Erythroblast (primary cell): ENCODE results near the gene PDF.

ENCODE experiments used
- DNase-seq, 2 experiments: peaks; one replicate each; lab custom pipeline; 2025; lab: John Stamatoyannopoulos, UW
- GATA1 ChIP-seq: IDR thresholded peaks from 2 replicates; pipeline ENCODE4 v1.6.1; 2011; ENCODE audit warnings: low read depth, mild to moderate bottlenecking, control low read depth, low read length, moderate library complexity
- POLR2A ChIP-seq: IDR thresholded peaks from 2 replicates; pipeline ENCODE4 v1.6.1; 2011; ENCODE audit warnings: mild to moderate bottlenecking, low read length

PDF gene

GRCh38 chr16:69318177-69318910 is 12.0 kb downstream of the PDF start:
- DNase-seq, result no peak
- no peak for TF ChIP-seq POLR2A

GRCh38 chr16:69316595-69317034 is 13.8 kb downstream of the PDF start:
- DNase-seq, result no peak
- TF ChIP-seq GATA1 (no peak), POLR2A (no peak)

GRCh38 chr16:69315486-69316311 is 14.7 kb downstream of the PDF start:
- no peak for DNase-seq
- no peak for TF ChIP-seq GATA1
- no peak for TF ChIP-seq POLR2A

GRCh38 chr16:69314534-69314933 is 15.9 kb downstream of the PDF start:
- DNase-seq, result no peak
- TF ChIP-seq POLR2A, result no peak

- no peak for DNase-seq
- TF ChIP-seq POLR2A (no peak), GATA1 (no peak)
Measured at GRCh38 chr16:69313469-69313868, 16.9 kb downstream of the PDF start.

- DNase-seq, result peak; percentile 67 to 79
- TF ChIP-seq GATA1 (no peak), POLR2A (no peak)
Measured at GRCh38 chr16:69311533-69312387, 18.6 kb downstream of the PDF start.

GRCh38 chr16:69310653-69311532 is 19.5 kb downstream of the PDF start, which contains the start of gene VPS4A:
TSS of gene VPS4A (plus strand) at chr16:69311350. CDS start at chr16:69311512, 162 bp downstream.
- DNase-seq, result peak; percentile 97 to 99
- TF ChIP-seq POLR2A, result peak; percentile 77
- TF ChIP-seq GATA1, result no peak

GRCh38 chr16:69309316-69309715 is 21.1 kb downstream of the PDF start:
- DNase-seq, result no peak
- TF ChIP-seq POLR2A (no peak), GATA1 (no peak)

GRCh38 chr16:69307856-69308255 is 22.5 kb downstream of the PDF start:
- no peak for TF ChIP-seq POLR2A
- no peak for TF ChIP-seq GATA1
- DNase-seq, result no peak

GRCh38 chr16:69307091-69307490 is 23.3 kb downstream of the PDF start:
- no peak for DNase-seq
- TF ChIP-seq GATA1 (no peak), POLR2A (no peak)

- TF ChIP-seq GATA1, result no peak
- DNase-seq, result no peak
Measured at GRCh38 chr16:69306031-69306430, 24.4 kb downstream of the PDF start.

GRCh38 chr16:69302301-69302700 is 28.1 kb downstream of the PDF start:
- TF ChIP-seq GATA1 (no peak), POLR2A (no peak)
- no peak for DNase-seq

GRCh38 chr16:69301861-69302260 is 28.5 kb downstream of the PDF start:
- TF ChIP-seq GATA1 (no peak), POLR2A (no peak)
- DNase-seq, result no peak
